ENCODE data around the gene CASQ2.

CASQ2 gene

GRCh38 chr1:115687744-115688143, 80.8 kb downstream of the CASQ2 start:
- DNase-seq: no peak

DNA sequence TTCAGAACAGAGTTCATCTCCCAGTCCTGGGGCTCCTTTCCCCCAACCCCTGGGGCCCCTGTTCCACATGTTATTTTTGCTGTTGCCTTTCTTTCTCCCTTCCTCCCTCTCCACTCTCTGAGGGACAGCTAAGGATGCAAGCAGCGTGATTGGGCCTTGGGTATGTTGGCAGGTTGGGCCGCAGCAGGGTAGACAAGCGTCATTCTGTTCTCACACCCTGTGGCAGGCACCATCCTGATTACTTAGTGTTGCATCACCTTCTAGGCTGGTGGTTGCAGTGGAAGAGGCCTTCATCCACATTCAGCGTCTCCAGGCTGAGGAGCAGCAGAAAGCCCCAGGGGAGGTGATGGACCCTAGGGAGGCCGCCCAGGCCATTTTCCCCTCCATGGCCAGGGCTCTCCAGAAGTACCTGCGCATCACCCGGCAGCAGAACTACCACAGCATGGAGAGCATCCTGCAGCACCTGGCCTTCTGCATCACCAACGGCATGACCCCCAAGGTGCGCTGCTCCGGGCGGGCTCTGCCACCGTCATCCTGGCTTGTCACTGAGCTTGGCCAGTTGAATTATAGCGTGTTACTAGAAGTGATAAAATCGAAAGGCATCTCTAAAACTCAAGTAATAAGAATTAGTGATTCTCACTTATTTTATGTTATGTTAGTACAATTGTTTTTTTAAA, 83.3 kb downstream of the CASQ2 start:
- DNase-seq: no peak

DNA sequence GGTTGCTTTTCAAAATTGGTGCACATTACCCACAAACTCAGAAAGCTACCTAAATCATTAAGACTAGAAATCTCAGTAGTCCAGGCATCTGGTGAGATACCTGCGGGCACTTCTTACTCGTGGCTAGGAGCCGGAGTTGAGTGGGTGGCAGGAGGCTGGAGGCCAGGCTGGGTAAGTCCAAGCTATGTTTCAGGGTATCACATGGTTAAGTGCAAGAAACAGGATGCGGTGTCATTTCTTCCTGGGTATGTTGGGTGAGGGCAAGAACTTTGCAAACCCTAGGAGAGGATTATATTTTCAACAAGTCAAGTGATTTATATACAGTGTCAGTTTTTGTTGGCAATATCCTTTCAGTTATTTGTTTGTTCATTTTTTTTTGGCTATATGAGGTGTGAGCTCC, 85.7 kb downstream of the CASQ2 start:
- no peak for DNase-seq

GRCh38 chr1:115680730-115681111, 87.8 kb downstream of the CASQ2 start:
- DNase-seq: no peak

DNA sequence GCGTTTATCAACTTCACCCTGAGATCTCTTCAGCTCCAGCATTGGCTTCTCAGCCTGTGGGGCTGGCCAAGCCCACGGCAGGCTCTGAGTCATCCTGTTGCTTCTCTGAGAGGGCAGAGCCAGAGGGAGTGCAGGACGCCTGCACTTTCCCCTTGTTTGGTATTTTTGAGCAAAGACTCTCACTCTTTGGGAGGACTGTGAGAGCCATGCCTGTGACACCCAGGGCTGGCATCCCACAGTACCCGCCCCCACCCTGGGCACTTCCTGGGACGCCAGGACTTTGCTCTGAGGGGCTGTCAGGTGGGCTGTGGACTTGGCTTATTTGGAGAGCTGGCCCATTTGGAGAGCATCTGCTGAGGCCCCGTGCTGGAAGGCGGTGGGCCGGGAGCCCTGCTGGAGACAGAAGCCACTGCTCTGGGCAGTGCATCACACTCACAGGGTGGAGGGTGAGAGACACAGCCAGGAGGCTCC, 89.3 kb downstream of the CASQ2 start:
- DNase-seq: no peak

- DNase-seq: no peak
These were observed 90.4 kb downstream of the CASQ2 start for GRCh38 chr1:115678141-115678540.

- DNase-seq: no peak
These were observed 90.9 kb downstream of the CASQ2 start for GRCh38 chr1:115677565-115677964.

DNA sequence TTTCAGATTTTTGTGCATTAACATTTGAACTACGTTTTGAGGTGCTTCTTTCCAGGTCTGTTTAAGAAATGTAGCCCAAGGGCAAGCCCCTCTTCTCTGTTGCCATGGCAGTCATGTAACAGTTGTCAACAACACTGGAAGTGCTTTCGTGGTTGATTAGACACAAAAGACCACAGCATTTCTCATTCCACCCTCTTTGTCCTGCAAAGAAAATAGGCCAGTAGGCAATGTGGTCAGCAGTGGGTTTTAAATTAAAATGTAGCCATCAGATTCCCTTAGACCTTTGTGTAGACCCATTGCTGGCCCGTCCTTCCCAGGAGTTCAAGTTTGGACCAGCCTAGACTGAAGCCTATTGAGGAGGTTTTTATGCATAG, 91.3 kb downstream of the CASQ2 start:
- no peak for DNase-seq

GRCh38 chr1:115676498-115677181, 91.9 kb downstream of the CASQ2 start:
- no peak for DNase-seq

DNA sequence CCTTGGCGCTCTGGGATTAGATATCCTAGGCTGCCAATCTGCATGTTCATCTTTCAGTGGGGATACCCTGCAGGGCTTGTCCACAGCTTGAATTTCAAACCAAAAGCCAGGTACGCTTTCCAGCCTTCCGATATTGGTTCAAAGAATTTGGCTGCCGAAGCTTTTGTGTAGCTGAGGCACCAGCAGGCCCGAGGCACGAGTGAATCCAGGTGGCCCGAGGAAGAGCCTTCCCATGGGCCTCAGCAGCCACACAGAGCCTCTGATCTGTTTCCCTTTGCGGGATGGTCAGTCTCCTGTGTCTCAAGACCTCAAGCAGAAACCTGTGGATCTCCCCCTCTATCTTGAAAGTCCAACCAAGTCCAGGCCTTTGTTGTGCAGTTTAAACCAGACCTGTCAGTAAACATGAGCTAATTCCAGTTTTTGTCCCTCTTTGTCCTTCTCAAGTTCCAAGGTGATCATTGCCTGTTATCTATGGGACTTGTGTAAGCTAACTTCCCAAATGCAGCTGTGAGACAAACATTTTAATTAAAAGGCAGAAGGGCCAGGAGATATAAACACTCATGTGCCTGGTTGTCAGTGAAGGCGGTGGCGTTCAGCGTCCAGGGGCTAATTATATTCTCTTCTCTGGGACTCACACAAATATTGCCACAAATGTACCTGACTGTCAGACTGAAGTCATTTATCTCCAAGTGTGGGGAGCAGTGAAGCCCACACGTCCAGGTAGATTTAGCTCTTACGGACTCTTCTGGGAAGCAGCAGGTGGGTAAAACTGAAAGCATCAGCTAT, 96.1 kb downstream of the CASQ2 start:
- DNase-seq: no peak

DNA sequence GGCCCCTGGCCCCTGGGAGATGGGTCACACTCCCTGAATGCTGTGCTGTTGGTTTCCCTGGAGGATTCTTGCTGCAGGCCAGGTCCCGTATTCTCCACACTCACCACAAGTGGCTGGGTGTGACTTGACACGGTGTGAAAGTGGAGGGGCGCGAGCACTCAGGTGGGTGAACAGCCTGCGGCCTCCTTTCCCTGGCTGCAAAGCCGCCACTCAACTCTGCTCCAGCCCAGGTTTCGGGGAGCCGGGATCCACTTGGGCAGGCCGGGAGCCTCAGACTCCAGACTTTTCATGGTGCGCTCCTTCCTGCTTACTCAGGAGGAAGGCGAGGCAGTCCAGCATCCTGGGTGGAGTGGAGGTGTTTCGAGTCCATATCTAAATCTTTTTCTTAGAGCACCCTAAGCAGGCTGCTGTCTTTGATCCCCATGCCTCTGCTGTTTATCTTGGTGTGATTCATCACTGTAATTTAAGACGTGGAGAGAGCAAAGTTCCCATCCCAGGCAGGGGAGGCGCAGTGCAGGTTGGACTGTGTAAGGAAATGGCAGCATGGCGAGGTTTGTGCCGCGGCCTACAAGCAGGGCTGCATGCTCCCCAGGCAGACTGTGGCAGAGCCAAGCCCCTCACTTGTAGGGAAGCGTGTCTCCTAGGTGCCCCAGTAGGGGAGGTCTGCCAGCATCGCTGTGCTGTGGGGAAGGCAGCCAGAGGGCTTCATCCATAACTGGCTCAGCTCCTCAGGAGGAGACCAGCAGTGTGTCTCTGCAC, 97.2 kb downstream of the CASQ2 start:
- DNase-seq: no peak

DNA sequence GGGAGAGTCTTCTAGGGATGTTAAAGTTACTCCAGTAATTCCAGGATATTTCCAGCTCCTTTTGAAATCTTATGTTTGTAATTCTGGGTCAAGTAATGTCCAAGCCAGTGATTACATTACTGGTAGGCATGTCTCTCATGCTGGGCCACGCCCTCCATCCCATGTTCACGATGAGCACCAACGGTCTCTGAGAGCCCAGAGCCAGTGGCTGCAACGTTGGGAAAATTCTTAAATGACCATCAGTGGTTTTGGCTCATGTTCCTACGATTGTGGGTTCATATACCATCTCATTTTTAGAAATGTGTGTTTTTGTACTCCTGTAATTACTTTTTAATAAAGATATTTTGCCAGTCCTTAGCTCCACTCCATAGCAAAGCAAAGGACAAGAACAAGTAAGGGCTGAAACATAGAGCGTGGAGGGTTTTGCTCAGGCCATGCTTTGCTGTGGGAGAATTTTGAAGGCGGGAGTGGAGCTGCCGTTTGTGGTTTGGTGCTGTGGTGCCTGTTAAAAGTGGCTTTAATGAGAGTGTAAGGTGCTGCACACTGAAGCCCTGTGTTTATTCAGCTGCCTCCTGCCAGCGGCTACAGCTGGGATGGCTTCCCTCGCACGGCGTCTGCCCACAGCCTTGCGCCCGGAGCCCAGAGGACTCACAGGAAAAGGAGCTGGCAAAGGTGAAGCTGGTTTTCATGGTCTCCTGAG, 97.9 kb downstream of the CASQ2 start:
- no peak for DNase-seq

DNA sequence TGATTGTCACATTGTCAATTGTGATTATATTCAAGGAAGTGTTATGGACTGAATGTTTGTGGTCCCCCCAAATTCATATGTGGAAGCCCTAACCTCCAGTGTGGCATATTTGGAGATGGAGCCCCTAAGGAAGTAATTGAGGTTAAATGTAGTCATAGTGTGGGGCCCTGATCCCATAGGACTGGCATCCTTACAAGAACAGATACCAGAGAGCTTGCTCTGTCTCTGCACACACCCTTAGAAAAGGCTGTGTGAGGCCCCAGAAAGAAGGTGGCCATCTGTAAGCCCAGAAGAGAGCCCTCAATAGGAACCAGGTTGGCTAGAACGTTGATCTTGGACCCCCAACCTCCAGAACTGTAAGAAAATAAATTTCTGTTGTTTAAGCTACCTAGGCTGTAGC, 98.6 kb downstream of the CASQ2 start:
- DNase-seq: no peak

DNA sequence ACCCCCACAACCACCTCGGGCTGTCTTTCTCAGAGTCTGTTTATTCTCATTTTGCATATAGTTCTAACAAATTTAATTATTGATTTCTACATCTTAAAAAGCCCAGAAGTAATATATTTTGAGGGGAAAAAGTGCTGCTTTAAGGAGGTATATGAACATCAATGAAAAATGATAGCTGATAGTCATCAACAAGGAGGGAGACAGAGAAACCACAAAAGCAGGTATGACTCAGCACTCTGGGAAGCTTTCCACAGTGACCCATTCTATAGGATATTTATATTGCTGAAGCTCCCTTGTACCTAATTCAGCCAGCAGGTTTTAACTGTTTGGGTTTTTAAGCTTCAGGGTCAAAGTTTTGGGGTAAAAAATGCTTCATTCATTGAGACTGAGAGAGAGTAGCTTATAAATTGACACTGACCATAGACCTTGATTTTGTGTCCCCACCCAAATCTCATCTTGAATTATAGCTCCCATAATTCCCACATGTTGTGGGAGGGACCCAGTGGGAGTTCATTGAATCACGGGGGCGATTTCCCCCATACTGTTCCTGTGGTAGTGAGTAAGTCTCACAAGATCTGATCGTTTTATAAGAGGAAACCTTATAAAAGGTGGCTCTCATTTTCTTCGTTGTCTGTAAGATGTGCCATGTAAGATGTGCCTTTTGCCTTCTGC, 99.4 kb downstream of the CASQ2 start:
- DNase-seq: no peak

DNA sequence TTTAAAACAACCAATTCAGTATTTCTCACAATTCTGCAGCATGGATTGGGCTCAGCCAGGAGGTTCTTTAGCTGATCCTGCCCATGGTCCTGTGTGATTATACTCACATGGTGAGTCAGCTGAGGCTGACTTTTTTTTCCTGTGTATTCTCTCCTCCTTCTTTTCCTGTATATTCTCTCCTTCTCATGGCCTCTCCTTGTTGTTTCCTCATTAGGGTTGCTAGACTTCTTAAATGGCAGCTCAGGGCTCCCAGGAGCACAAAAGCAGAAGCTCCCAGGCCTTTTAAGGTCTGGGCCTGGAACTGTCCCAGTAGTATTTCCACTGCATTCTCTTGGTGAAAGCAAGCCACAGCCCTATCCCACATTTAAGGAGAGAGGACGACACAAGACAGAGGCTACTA, 99.9 kb downstream of the CASQ2 start:
- DNase-seq: no peak

- no peak for DNase-seq
These were observed 101.8 kb downstream of the CASQ2 start for GRCh38 chr1:115666702-115667101.

DNA sequence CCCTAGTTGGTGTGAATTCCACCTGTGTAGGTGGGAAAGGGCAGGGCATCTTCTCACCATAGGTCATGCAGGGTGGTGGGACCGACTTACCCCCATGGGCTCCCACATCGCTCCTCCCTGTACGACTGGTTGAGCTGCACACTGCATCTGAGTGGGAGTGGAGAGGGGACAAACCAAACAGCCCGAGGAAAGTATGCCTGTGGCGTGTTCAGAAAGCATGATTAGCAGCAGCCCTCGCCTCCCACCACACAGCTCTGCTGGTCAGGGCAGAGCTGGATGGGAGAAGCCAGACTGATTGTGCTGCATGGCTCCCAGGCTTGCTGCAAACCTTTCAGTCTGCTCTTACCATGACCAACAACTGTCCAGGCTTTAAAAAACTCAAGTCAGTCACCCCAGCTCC, 102.3 kb downstream of the CASQ2 start:
- no peak for DNase-seq

GRCh38 chr1:115665319-115666096, 103.0 kb downstream of the CASQ2 start:
- no peak for DNase-seq

- no peak for DNase-seq
These were observed 107.4 kb downstream of the CASQ2 start for GRCh38 chr1:115661157-115661556.

DNA sequence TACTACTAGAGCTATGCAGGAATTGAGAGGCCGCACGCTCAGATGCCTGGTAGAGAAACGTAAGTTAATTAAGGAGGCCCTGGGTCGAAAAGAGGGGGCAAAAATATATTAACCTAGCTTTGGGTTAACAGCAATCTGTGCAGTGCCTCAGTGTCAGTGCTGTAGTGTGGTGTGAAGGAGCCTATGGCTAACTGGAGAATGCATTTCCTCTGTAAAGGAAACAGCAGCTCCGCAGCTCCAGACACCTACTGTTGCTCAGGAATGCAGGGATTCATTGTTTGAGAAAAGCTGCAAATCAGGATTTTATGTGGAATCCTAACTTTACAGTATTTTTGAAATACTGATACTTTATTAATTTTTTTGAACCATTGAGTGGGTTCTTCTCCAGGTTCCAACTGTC, 108.4 kb downstream of the CASQ2 start:
- no peak for DNase-seq

GRCh38 chr1:115658646-115659045, 109.9 kb downstream of the CASQ2 start:
- no peak for DNase-seq
